Panc1 (cell line): ENCODE measurements around the gene RGN. TPM values are rescaled to one million over a fixed set of nuclear protein-coding genes. Genes with fewer than 3 reads are reported as not detected.
"Not testable (repeated sequence)": the region's sequence is repeated elsewhere in the genome, so short reads cannot be mapped to it uniquely, and the experiment has no call there.

Experiments
- ATAC-seq: fragments of 200-7000 bp; cut with Tn5 transposase; 2 replicates; pipeline ENCODE4 v1.9.1; 2020; ENCODE audit warnings: mild to moderate bottlenecking, moderate library complexity
- BruUV-seq: library from RNA; stranded (reverse); fragments of 400-500 nt; replicated peaks from 2 replicates; lab custom pipeline; 2021; lab: Mats Ljungman, UMichigan
- CTCF ChIA-PET: fragments of 300-600 bp; sonication (Branson Sonifier 250); formaldehyde crosslinking; loops from one replicate; lab custom pipeline; 2022; ENCODE audit warnings: antibody characterized with exemption; lab: Charles Lee
- POLR2A ChIA-PET: fragments of 300-600 bp; sonication (Branson Sonifier 250); formaldehyde crosslinking; loops from one replicate; lab custom pipeline; 2022; ENCODE audit warnings: antibody characterized with exemption; lab: Charles Lee
- DNase-seq: peaks from one replicate; pipeline ENCODE4 v3.0.0-alpha.2; 2010; ENCODE audit warnings: low read depth, low spot score
- H3K27ac ChIP-seq: 2 replicates; pipeline ENCODE4 v1.5.1; 2011; ENCODE audit warnings: mild to moderate bottlenecking, low read length, inconsistent platforms
- H3K27me3 ChIP-seq: fragments of 200-500 bp; sonication (Bioruptor generic); 2 replicates; pipeline ENCODE4 v1.6.0; 2014; ENCODE audit warnings: low read length, inconsistent platforms; ENCODE audit not compliant: control insufficient read depth, insufficient read depth
- H3K36me3 ChIP-seq: fragments of 200-500 bp; sonication (Bioruptor generic); 2 replicates; pipeline ENCODE4 v1.5.1; 2014; ENCODE audit warnings: inconsistent platforms, mild to moderate bottlenecking, low read length, moderate library complexity; ENCODE audit not compliant: control insufficient read depth, insufficient read depth
- H3K4me1 ChIP-seq: 2 replicates; pipeline ENCODE4 v1.5.1; 2011; ENCODE audit warnings: inconsistent platforms, mild to moderate bottlenecking, low read length, moderate library complexity; ENCODE audit not compliant: control insufficient read depth, insufficient read depth
- H3K4me3 ChIP-seq, 2 experiments: 2 replicates each; pipeline ENCODE4 v1.5.1; 2011 to 2012; ENCODE audit warnings: low read depth in 2 of 2, low read length in 2 of 2, mild to moderate bottlenecking in 2 of 2, inconsistent platforms in 1 of 2, moderate library complexity in 1 of 2
- H3K9me3 ChIP-seq: fragments of 200-500 bp; sonication (Bioruptor generic); 2 replicates; pipeline ENCODE4 v1.5.1; 2014; ENCODE audit warnings: low read depth, mild to moderate bottlenecking, inconsistent platforms, low read length, moderate library complexity; ENCODE audit not compliant: control insufficient read depth, insufficient read depth
- POLR2AphosphoS5 ChIP-seq: IDR thresholded peaks from 2 replicates; pipeline ENCODE4 v1.6.1; 2012; ENCODE audit warnings: mild to moderate bottlenecking, low read depth, low read length, moderate library complexity
- SIN3A ChIP-seq: IDR thresholded peaks from 2 replicates; pipeline ENCODE4 v1.6.1; 2012; ENCODE audit warnings: low read depth, mild to moderate bottlenecking, low read length, moderate library complexity, borderline replicate concordance; ENCODE audit not compliant: insufficient read depth
- TCF7L2 ChIP-seq: IDR thresholded peaks from 2 replicates; pipeline ENCODE4 v1.6.1; 2011; ENCODE audit warnings: mild to moderate bottlenecking, low read depth, low read length, inconsistent platforms
- in situ Hi-C: cut with HindIII; loops from 2 replicates; pipeline ENCODE4 v1.10.0; 2016; ENCODE audit warnings: low sequenced_read_pairs, low pct_unique_long_range_greater_than_20kb
- intact Hi-C: fragments of 100-400 bp; cut with micrococcal nuclease; formaldehyde crosslinking; loops from one replicate; pipeline ENCODE4 v1.10.0; 2022; ENCODE audit not compliant: unreplicated experiment
- total RNA-seq: library from RNA; stranded (reverse); gene quantifications from one replicate; pipeline ENCODE4 v1.2.1, GENCODE V29; 2021; ENCODE audit not compliant: unreplicated experiment
- TF ChIP-seq, protein P1 (sequence below), 2 experiments: IDR thresholded peaks; 2 replicates each; pipeline ENCODE4 v1.6.1; 2011 to 2012; ENCODE audit warnings: low read depth in 2 of 2, control low read depth in 1 of 2, low read length in 1 of 2, mild to moderate bottlenecking in 1 of 2, moderate library complexity in 1 of 2; ENCODE audit not compliant: insufficient read depth in 1 of 2
- TF ChIP-seq, protein P2 (sequence below): fragments of 450-650 bp; IDR thresholded peaks from 2 replicates; pipeline ENCODE4 v1.5.1; 2017; ENCODE audit warnings: mild to moderate bottlenecking

RGN gene
- total RNA-seq, 1 experiment from 2014 or later: 3.4 TPM

DNA sequence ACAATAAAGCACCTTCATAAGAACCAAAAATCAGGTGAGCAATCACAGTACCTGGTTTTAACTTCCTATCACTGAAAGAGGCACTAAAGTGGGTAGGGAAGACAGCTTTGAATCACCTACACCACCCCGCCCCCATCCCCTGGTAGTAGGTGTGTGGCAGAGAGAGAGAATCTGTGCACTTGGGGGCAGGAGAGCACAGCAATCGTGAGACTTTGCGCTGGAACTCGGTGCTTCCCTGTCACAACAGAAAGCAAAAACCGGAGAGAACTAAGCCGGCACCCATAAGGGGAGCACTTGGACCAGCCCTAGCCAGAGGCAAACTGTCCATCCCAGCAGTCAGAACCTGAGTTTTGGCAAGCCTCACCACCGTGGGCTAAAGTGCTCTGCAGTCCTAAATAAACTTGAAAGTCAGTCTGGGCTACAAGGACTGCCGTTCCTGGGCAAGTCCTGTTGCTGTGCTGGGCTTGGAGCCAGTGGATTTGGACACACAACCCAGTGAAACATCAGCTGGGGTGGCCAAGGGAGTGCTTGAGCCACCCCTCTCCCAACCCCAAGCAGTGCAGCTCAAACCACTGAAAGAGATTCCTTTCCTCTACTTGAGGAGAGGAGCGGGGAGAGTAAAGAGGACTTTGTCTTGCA lies 34.2 kb downstream of the RGN start:
- CTCF ChIA-PET: no interaction called here

DNA sequence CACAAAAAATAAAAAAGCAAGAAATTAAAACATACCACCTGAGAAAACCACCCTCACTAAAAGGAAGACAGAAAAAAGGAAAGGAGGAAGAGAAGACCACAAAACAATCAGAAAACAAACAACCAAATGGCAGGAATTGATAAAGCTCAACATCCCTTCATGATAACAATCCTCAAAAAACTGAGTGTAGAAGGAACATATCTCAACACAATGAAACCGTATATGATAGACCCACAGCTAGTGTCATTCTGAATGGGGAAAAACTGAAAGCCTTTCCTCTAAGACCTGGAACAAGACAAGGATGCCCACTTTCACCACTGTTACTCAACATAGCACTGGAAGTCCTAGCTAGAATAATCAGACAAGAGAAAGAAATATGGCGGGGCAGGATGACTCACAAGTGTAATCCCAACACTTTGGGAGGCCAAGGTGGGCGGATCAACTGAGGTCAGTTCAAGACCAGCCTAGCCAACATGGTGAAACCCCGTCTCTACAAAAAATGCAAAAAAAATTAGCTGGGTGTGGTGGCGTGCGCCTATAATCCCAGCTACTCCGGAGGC lies 38.4 kb downstream of the RGN start:
- CTCF ChIA-PET, H3K4me1 ChIP-seq, ATAC-seq, H3K9me3 ChIP-seq, H3K36me3 ChIP-seq, in situ Hi-C loops, H3K27ac ChIP-seq, DNase-seq, H3K27me3 ChIP-seq, H3K4me3 ChIP-seq, intact Hi-C loops, BruUV-seq, POLR2A ChIA-PET: not testable (repeated sequence)

More for the DNA sequence above, 34.2 kb downstream of the RGN start:
- H3K36me3 ChIP-seq: no peaks in the 10 kb centered on the region
- no peak overlapping the region for H3K4me3 ChIP-seq
- DNase-seq (no peak), ATAC-seq (peak; percentile 51; the same call in 1 of the 2 replicates)
- POLR2A ChIA-PET: no interaction called here
- no peaks in the 10 kb centered on the region for H3K27me3 ChIP-seq
- TF ChIP-seq, protein P1, sequence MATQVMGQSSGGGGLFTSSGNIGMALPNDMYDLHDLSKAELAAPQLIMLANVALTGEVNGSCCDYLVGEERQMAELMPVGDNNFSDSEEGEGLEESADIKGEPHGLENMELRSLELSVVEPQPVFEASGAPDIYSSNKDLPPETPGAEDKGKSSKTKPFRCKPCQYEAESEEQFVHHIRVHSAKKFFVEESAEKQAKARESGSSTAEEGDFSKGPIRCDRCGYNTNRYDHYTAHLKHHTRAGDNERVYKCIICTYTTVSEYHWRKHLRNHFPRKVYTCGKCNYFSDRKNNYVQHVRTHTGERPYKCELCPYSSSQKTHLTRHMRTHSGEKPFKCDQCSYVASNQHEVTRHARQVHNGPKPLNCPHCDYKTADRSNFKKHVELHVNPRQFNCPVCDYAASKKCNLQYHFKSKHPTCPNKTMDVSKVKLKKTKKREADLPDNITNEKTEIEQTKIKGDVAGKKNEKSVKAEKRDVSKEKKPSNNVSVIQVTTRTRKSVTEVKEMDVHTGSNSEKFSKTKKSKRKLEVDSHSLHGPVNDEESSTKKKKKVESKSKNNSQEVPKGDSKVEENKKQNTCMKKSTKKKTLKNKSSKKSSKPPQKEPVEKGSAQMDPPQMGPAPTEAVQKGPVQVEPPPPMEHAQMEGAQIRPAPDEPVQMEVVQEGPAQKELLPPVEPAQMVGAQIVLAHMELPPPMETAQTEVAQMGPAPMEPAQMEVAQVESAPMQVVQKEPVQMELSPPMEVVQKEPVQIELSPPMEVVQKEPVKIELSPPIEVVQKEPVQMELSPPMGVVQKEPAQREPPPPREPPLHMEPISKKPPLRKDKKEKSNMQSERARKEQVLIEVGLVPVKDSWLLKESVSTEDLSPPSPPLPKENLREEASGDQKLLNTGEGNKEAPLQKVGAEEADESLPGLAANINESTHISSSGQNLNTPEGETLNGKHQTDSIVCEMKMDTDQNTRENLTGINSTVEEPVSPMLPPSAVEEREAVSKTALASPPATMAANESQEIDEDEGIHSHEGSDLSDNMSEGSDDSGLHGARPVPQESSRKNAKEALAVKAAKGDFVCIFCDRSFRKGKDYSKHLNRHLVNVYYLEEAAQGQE (IDR thresholded peaks at IDR 0.05; ENCODE audit: insufficient read depth in 1 of 2, low read depth in 2 of 2, low read length in 1 of 2): no peak
- no peak for TF ChIP-seq SIN3A
- TF ChIP-seq POLR2AphosphoS5: no peak
- TF ChIP-seq, protein P2, sequence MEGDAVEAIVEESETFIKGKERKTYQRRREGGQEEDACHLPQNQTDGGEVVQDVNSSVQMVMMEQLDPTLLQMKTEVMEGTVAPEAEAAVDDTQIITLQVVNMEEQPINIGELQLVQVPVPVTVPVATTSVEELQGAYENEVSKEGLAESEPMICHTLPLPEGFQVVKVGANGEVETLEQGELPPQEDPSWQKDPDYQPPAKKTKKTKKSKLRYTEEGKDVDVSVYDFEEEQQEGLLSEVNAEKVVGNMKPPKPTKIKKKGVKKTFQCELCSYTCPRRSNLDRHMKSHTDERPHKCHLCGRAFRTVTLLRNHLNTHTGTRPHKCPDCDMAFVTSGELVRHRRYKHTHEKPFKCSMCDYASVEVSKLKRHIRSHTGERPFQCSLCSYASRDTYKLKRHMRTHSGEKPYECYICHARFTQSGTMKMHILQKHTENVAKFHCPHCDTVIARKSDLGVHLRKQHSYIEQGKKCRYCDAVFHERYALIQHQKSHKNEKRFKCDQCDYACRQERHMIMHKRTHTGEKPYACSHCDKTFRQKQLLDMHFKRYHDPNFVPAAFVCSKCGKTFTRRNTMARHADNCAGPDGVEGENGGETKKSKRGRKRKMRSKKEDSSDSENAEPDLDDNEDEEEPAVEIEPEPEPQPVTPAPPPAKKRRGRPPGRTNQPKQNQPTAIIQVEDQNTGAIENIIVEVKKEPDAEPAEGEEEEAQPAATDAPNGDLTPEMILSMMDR: no peak
- no peak for TF ChIP-seq TCF7L2
- no peak overlapping the region for H3K27ac ChIP-seq
- H3K4me1 ChIP-seq: no peaks in the 10 kb centered on the region
- in situ Hi-C loops: no loop called here
- H3K9me3 ChIP-seq: no peaks in the 10 kb centered on the region
- intact Hi-C loops: no loop called here
- no TSS peak for BruUV-seq

DNA sequence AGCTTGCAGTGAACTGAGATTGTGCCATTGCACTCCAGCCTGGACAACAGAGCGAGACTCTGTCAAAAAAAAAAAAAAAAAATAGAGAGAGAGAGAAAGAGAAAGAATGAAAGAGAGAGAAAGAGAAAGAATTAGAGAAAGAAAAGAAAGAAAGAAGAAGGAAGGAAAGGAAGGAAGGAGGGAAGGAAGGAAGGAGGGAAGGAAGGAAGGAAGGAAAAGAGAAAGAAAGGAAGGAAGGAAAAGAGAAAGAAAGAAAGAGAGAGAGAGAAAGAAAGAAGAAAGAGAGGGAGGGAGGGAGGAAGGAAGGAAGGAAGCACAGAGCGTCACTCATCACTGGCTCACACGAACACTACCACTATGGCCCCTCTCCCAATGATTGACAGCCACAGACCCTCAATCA lies 46.2 kb downstream of the RGN start:
- H3K4me1 ChIP-seq, H3K4me3 ChIP-seq, BruUV-seq, CTCF ChIA-PET, intact Hi-C loops, H3K27ac ChIP-seq, H3K27me3 ChIP-seq, ATAC-seq, H3K9me3 ChIP-seq, POLR2A ChIA-PET, H3K36me3 ChIP-seq, in situ Hi-C loops, DNase-seq: not testable (repeated sequence)
